ENCODE results near the gene GCSH.

- TF ChIP-seq CTCF (IDR thresholded peaks at IDR 0.05) (no peak), POLR2A (IDR thresholded peaks at IDR 0.05) (no peak), EP300 (IDR thresholded peaks at IDR 0.05) (no peak)
Observed at GRCh38 chr16:81071805-81072204, 24.4 kb downstream of the GCSH start.

All from tibial nerve (tissue), 4 donors.